AG04450 (cell line): ENCODE results near the gene SLC39A10. TPM values are rescaled to one million over a fixed set of nuclear protein-coding genes. Genes with fewer than 3 reads are reported as not detected.

Source experiments
- CTCF ChIA-PET: fragments of 300-600, 350-600 bp; formaldehyde crosslinking; extraction: SDS; loops from one replicate; lab custom pipeline; 2022; ENCODE audit warnings: antibody characterized with exemption, inconsistent platforms; lab: Charles Lee
- POLR2A ChIA-PET: fragments of 350-600 bp; formaldehyde crosslinking; extraction: SDS; loops from one replicate; lab custom pipeline; 2021; ENCODE audit warnings: antibody characterized with exemption, inconsistent platforms; lab: Yijun Ruan, JAX
- DNase-seq: peaks from one replicate; pipeline ENCODE4 v3.0.0-alpha.2; 2011; ENCODE audit warnings: low read depth, low spot score
- H3K27ac ChIP-seq: one replicate; pipeline ENCODE4 v1.5.1; 2012; ENCODE audit warnings: low read depth, low read length, control low read depth
- H3K27me3 ChIP-seq: one replicate; pipeline ENCODE4 v1.6.0; 2012; ENCODE audit warnings: low read length; ENCODE audit not compliant: control insufficient read depth, insufficient read depth
- H3K4me3 ChIP-seq: 2 replicates; pipeline ENCODE4 v1.5.1; 2011; ENCODE audit warnings: mild to moderate bottlenecking, low read depth, low read length, control low read depth
- H3K9me3 ChIP-seq: 2 replicates; pipeline ENCODE4 v1.5.1; 2012; ENCODE audit warnings: low read length; ENCODE audit not compliant: control insufficient read depth, insufficient read depth
- CTCF ChIP-seq: IDR thresholded peaks from 2 replicates; pipeline ENCODE4 v1.5.1; 2011; ENCODE audit warnings: low read depth, low read length, control low read depth, inconsistent platforms
- polyA plus RNA-seq: library from polyadenylated mRNA; depleted of rRNA; stranded (reverse); fragments of >200 nt; gene quantifications from 2 replicates; pipeline ENCODE4 v1.2.3, GENCODE V29; 2011

Gene SLC39A10
- polyA plus RNA-seq, 1 experiment: 38.5 TPM

- CTCF ChIA-PET: no interaction called here
These were observed 39.0 kb downstream of the SLC39A10 start for GRCh38 chr2:195696012-195696411.

GRCh38 chr2:195697681-195698220, 40.7 kb downstream of the SLC39A10 start:
- Histone ChIP-seq H3K4me3 (no peak overlapping the region), H3K27ac (no peak overlapping the region), H3K27me3 (no peaks in the 10 kb centered on the region), H3K9me3 (peaks cover 7% of the 10 kb centered on the region)
- no peak for DNase-seq
- TF ChIP-seq CTCF: no peak
- CTCF ChIA-PET: no interaction called here
- POLR2A ChIA-PET: no interaction called here

More at GRCh38 chr2:195696012-195696411, 39.0 kb downstream of the SLC39A10 start:
- no peak for DNase-seq
- POLR2A ChIA-PET: no interaction called here
- H3K4me3 ChIP-seq: no peak overlapping the region
- TF ChIP-seq CTCF: no peak
- H3K27ac ChIP-seq: no peak overlapping the region
- H3K27me3 ChIP-seq: no peaks in the 10 kb centered on the region
- peaks cover 7% of the 10 kb centered on the region for H3K9me3 ChIP-seq

GRCh38 chr2:195700480-195700879, 43.5 kb downstream of the SLC39A10 start:
- Histone ChIP-seq H3K4me3 (no peak overlapping the region), H3K9me3 (no peaks in the 10 kb centered on the region), H3K27ac (no peak overlapping the region), H3K27me3 (no peaks in the 10 kb centered on the region)
- DNase-seq: no peak
- CTCF ChIA-PET: no interaction called here
- POLR2A ChIA-PET: no interaction called here
- no peak for TF ChIP-seq CTCF

GRCh38 chr2:195706161-195706900, 49.3 kb downstream of the SLC39A10 start:
- Histone ChIP-seq H3K27me3 (no peaks in the 10 kb centered on the region), H3K27ac (no peak overlapping the region), H3K9me3 (no peaks in the 10 kb centered on the region), H3K4me3 (no peak overlapping the region)
- no peak for DNase-seq
- TF ChIP-seq CTCF: no peak
- ChIA-PET POLR2A (no interaction called here), CTCF (interaction anchor here (1.0 to 1.9 kb wide), 4 partner anchors 34 to 361 kb away, joined by 3 to 9 read pairs (median 4); no protein-coding TSS in a partner anchor)
